HG03039 (cell line): ENCODE data around the gene STK33.

Source experiments
- ATAC-seq: cut with Tn5 transposase; IDR thresholded peaks from one replicate; pipeline ENCODE4 v1.9.1; 2021; ENCODE audit warnings: mild to moderate bottlenecking, moderate library complexity; ENCODE audit not compliant: unreplicated experiment

STK33 gene

DNA sequence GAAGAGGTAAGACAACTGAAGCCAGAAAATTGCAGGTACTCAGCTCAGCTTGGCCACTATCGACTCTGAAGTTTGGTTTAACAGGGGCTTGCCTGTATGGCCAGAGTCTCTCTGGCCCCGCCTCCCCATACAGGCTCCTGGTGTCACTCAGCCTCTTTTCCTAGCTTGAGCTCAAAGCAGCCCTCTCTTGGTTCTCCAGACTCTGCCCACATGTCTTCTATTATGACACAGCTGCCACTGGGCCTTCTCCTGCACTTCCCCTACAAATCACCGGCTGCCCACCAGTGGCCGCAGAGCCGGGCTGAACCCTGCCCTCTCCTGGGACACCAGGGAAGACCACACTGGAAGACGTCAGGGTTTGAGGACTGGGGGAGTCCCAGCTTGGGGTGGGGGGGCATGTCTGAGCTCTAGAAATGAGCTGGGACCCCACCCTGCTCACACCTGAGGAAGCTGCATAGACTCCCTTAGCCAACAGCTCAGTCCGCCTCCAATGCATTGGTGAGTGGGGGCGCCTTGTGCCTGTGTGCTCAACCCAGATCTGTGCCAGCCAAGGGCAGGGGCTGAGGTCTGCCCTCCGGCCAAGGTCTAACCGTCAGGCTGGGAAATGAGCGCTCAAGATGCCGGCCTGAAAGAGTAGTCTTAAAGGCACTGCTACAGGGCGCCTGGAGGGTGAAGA is 236.0 kb downstream of the STK33 start:
- no peak for ATAC-seq

- ATAC-seq = no peak
These were observed 236.5 kb downstream of the STK33 start for GRCh38 chr11:8357505-8357888.

- no peak for ATAC-seq
These were observed 237.1 kb downstream of the STK33 start for GRCh38 chr11:8356721-8357504.

DNA sequence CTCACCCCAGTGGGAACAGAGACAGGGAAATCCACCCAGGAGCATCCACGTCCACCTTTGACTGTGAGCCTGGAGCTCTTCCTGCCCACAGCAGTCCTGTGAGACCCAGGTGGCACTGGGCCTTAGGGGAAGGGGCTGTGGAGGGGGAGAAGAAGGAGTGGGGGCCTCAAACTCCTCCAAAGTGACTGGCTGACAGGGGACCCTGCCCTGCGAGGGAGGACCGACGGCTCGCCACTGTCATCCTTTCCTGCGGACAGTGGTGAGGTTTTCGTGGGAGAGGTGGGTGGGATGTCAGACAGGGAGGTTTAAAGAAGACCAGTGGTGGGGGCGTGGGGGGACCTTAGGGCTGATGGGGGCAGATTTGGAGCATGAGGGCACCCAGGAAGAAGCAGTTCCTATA is 237.8 kb downstream of the STK33 start:
- no peak for ATAC-seq

- no peak for ATAC-seq
These were observed 238.6 kb downstream of the STK33 start for GRCh38 chr11:8355416-8355742.

- ATAC-seq = no peak
These were observed 239.2 kb downstream of the STK33 start for GRCh38 chr11:8354622-8355415.

GRCh38 chr11:8352876-8353505 is 241.0 kb downstream of the STK33 start:
- no peak for ATAC-seq

DNA sequence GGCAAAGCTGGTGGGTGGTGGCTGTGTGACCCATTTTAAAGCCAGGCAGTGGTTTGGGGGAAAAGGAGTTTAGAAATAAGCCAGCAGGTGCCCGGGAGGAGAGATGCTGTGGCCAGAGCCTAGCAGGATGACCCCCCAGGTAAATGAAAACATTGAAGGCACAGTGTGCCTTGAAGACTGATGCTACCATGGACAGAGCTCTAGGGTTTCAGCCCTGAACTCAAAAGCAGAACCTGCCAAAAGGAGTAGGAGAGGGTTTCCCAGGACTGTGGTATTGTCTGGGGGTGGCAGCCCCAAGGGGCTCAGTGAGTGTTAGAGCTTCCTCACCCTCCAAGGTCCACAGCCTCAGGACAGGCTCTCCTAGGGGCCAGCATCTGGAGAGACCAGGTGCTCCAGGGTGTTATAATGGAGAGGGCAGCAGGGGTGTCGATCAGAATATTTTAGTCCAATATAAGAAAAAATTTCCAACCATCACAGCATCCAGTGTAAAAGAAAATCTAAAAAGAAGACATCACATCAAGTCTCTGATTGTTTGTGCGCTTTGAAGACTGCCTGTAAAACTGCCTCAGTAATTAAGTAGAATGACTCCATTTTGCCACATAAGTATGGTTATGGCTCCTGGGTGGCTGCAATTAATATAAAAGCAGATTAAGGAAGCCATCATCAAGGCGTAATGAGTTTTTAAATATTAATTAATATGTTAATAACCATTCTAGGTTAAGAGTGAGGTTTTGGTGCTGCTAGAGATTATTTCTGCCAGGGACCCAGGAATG is 241.7 kb downstream of the STK33 start:
- ATAC-seq = no peak

GRCh38 chr11:8351223-8351622 is 242.8 kb downstream of the STK33 start:
- ATAC-seq = no peak

- no peak for ATAC-seq
These were observed 246.1 kb downstream of the STK33 start for GRCh38 chr11:8347978-8348377.

GRCh38 chr11:8346157-8346755 is 247.8 kb downstream of the STK33 start:
- no peak for ATAC-seq

DNA sequence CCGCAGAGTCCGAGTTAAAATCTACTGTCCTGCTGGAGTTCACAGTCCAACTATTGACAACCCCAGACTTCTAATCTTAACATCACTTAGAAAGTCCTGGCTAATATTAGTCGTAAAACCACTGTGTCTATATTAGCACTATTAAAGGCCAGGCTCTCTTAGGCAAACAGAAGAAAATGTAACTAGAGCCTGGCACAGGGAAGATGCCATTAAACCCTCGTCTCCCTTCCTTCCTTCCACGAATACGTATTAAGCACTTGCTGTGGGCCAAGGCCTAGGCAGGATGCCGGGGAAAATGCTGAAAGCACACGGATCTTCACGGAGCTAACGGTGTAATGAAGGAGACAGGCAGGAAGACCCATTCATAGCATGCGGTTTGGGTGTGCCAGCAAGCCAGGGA is 248.8 kb downstream of the STK33 start:
- ATAC-seq = no peak

DNA sequence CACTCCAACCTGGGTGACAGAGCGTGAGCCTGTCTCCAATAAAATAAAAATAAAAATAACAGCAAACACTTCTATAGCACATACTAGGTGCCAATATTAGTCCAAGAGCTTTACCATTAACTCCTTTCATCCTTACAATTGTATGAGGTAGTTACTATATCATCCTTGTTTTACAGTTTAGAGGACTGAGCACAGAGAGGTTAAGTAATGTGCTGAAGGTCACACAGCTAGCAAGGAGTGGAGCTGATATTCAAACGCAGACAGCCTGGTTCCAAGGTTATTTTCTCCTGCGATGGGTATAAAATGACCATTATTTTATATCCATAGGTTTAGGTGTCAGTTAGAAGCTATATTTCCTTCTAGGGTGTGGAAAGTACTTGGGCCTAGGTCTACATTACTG is 249.7 kb downstream of the STK33 start:
- no peak for ATAC-seq

GRCh38 chr11:8342821-8343681 is 251.0 kb downstream of the STK33 start:
- peak; percentile 84 for ATAC-seq

DNA sequence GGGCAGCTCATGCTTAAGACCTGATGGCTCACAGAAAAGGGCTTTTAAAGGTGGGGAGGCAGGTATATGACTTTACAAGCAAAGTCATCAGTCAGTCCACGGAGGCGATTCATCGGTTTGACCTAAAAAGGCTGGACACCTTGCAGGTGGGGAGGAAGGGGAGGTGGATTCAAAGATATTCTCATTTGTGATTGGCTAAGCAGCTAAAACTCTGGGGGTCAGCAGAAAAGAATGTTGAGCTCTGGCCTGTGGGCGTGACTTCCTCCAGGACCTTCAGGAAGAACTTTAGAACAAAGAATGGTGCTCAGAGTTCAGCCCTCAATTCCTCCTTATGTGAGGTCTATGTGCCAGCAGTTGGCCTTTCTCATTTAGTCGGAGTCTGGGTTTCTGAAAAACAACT is 252.0 kb downstream of the STK33 start:
- ATAC-seq = no peak
